CD4-positive, alpha-beta T cell treated with Interleukin-21 for 1 hour (primary cell): ENCODE data around the gene SLC25A42.
"Not testable (repeated sequence)": the region's sequence is repeated elsewhere in the genome, so short reads cannot be mapped to it uniquely, and the experiment has no call there.

Experiments used
- DNase-seq: peaks from one replicate; pipeline ENCODE4 v3.0.0-alpha.2; 2020

The SLC25A42 gene

GRCh38 chr19:19139876-19140229 lies 76.1 kb downstream of the SLC25A42 start:
- DNase-seq, result no peak

- no peak for DNase-seq
Measured at GRCh38 chr19:19140476-19140875, 76.7 kb downstream of the SLC25A42 start.

- DNase-seq, result no peak
Measured at GRCh38 chr19:19142347-19142746, 78.6 kb downstream of the SLC25A42 start.

- DNase-seq, result no peak
Measured at GRCh38 chr19:19145281-19145680, 81.5 kb downstream of the SLC25A42 start.

GRCh38 chr19:19145684-19146608 lies 82.2 kb downstream of the SLC25A42 start:
- DNase-seq, result peak; percentile 85

- DNase-seq, result no peak
Measured at GRCh38 chr19:19146865-19147264, 83.1 kb downstream of the SLC25A42 start.

- no peak for DNase-seq
Measured at GRCh38 chr19:19147344-19147743, 83.5 kb downstream of the SLC25A42 start.

- DNase-seq, result not testable (repeated sequence)
Measured at GRCh38 chr19:19148504-19148903, 84.7 kb downstream of the SLC25A42 start.

GRCh38 chr19:19149435-19149834 lies 85.6 kb downstream of the SLC25A42 start:
- DNase-seq, result no peak

GRCh38 chr19:19151418-19151817 lies 87.6 kb downstream of the SLC25A42 start:
- DNase-seq, result no peak

GRCh38 chr19:19152668-19153384 lies 89.0 kb downstream of the SLC25A42 start:
- DNase-seq, result no peak

- no peak for DNase-seq
Measured at GRCh38 chr19:19154768-19155494, 91.1 kb downstream of the SLC25A42 start.

GRCh38 chr19:19155495-19156219 lies 91.9 kb downstream of the SLC25A42 start:
- no peak for DNase-seq

GRCh38 chr19:19157808-19158207 lies 94.0 kb downstream of the SLC25A42 start:
- no peak for DNase-seq

- DNase-seq, result no peak
Measured at GRCh38 chr19:19159534-19159933, 95.7 kb downstream of the SLC25A42 start.

GRCh38 chr19:19160461-19161035 lies 96.8 kb downstream of the SLC25A42 start:
- DNase-seq, result no peak

- no peak for DNase-seq
Measured at GRCh38 chr19:19162495-19162894, 98.7 kb downstream of the SLC25A42 start.
